Suprapubic skin (tissue), 4 donors: ENCODE data around the gene GVQW3. TPM values are rescaled to one million over a fixed set of nuclear protein-coding genes. Genes with fewer than 3 reads are reported as not detected.

ENCODE experiments used
- DNase-seq, 2 donors: peaks; one replicate each; pipeline ENCODE4 v3.0.0-alpha.2; 2019; ENCODE audit warnings: low spot score in 2 of 2
- H3K27ac ChIP-seq: fragments of 200-600 bp; sonication (generic); one replicate; pipeline ENCODE4 v1.5.1; 2019
- H3K27me3 ChIP-seq: fragments of 200-600 bp; sonication (generic); one replicate; pipeline ENCODE4 v1.5.1; 2019
- H3K36me3 ChIP-seq: fragments of 200-600 bp; sonication (generic); one replicate; pipeline ENCODE4 v1.5.1; 2019
- H3K4me1 ChIP-seq: fragments of 200-600 bp; sonication (generic); one replicate; pipeline ENCODE4 v1.5.1; 2019
- H3K4me3 ChIP-seq: fragments of 200-600 bp; sonication (generic); one replicate; pipeline ENCODE4 v1.5.1; 2019; ENCODE audit warnings: mild to moderate bottlenecking
- H3K9me3 ChIP-seq: fragments of 200-600 bp; sonication (generic); one replicate; pipeline ENCODE4 v1.5.1; 2019
- CTCF ChIP-seq, 2 donors: fragments of 200-600 bp in 1 of 2; fragments of 450-650 bp in 1 of 2; sonication (generic) in 1 of 2; IDR thresholded peaks; one replicate each; pipeline ENCODE4 v1.5.1; 2016 to 2019; ENCODE audit warnings: antibody characterized with exemption in 2 of 2, mild to moderate bottlenecking in 1 of 2, moderate library complexity in 1 of 2
- EP300 ChIP-seq: sonication (generic); formaldehyde crosslinking; IDR thresholded peaks from one replicate; pipeline ENCODE4 v1.6.1; 2017; ENCODE audit warnings: antibody characterized with exemption
- POLR2A ChIP-seq, 2 donors: fragments of 450-650 bp; IDR thresholded peaks; one replicate each; pipeline ENCODE4 v1.6.1; 2017; ENCODE audit warnings: antibody characterized with exemption in 2 of 2, mild to moderate bottlenecking in 2 of 2, moderate library complexity in 2 of 2
- POLR2AphosphoS5 ChIP-seq, 3 donors: sonication (generic); formaldehyde crosslinking; IDR thresholded peaks; one replicate each; pipeline ENCODE4 v1.6.1; 2017; ENCODE audit warnings: antibody characterized with exemption in 3 of 3
- WGBS: methylation state at CpG from one replicate; pipeline ENCODE4 v1.1.5; 2018; 5-methylcytosine and 5-hydroxymethylcytosine counted together
- total RNA-seq, 4 donors: library from RNA; depleted of rRNA; stranded (reverse); fragments of >200 nt; gene quantifications; one replicate each; pipeline ENCODE4 v1.1.0, GENCODE V29; 2016

GVQW3 gene
- total RNA-seq, 4 donors from 2014 or later = 0.36 to 2.5 (median 1.1) TPM

- Histone ChIP-seq H3K27ac (no peak overlapping the region), H3K9me3 (no peaks in the 10 kb centered on the region), H3K27me3 (no peaks in the 10 kb centered on the region), H3K36me3 (no peaks in the 10 kb centered on the region), H3K4me3 (no peak overlapping the region), H3K4me1 (no peaks in the 10 kb centered on the region)
- no peak for DNase-seq
- 50% methylated on average over 6 of the region's 10 CpGs for WGBS
- TF ChIP-seq POLR2A (IDR thresholded peaks at IDR 0.05) (no peak), EP300 (no peak), POLR2AphosphoS5 (IDR thresholded peaks at IDR 0.05) (no peak), CTCF (IDR thresholded peaks at IDR 0.05) (no peak)
These were observed 29.8 kb downstream of the GVQW3 start for GRCh38 chr11:76410851-76411357.

GRCh38 chr11:76415073-76415472 is 34.0 kb downstream of the GVQW3 start:
- no peaks in the 10 kb centered on the region for H3K27me3 ChIP-seq

GRCh38 chr11:76419896-76420295 is 38.8 kb downstream of the GVQW3 start:
- Histone ChIP-seq H3K27ac (no peak overlapping the region), H3K4me1 (no peaks in the 10 kb centered on the region), H3K4me3 (no peak overlapping the region), H3K36me3 (no peaks in the 10 kb centered on the region), H3K27me3 (no peaks in the 10 kb centered on the region), H3K9me3 (no peaks in the 10 kb centered on the region)
- TF ChIP-seq CTCF (IDR thresholded peaks at IDR 0.05) (no peak), POLR2AphosphoS5 (IDR thresholded peaks at IDR 0.05) (no peak), EP300 (no peak), POLR2A (IDR thresholded peaks at IDR 0.05) (no peak)
- WGBS = 58% methylated on average over 3 of the region's 3 CpGs
- no peak for DNase-seq

More at GRCh38 chr11:76415073-76415472, 34.0 kb downstream of the GVQW3 start:
- H3K27ac ChIP-seq = no peak overlapping the region
- no peak overlapping the region for H3K4me3 ChIP-seq
- no peaks in the 10 kb centered on the region for H3K4me1 ChIP-seq
- TF ChIP-seq CTCF (IDR thresholded peaks at IDR 0.05) (no peak), EP300 (no peak), POLR2A (IDR thresholded peaks at IDR 0.05) (no peak), POLR2AphosphoS5 (IDR thresholded peaks at IDR 0.05) (no peak)
- no peaks in the 10 kb centered on the region for H3K9me3 ChIP-seq
- no peaks in the 10 kb centered on the region for H3K36me3 ChIP-seq
- DNase-seq = no peak

- no peaks in the 10 kb centered on the region for H3K27me3 ChIP-seq
- TF ChIP-seq POLR2A (IDR thresholded peaks at IDR 0.05) (no peak), CTCF (IDR thresholded peaks at IDR 0.05) (no peak), POLR2AphosphoS5 (IDR thresholded peaks at IDR 0.05) (no peak), EP300 (no peak)
- H3K4me1 ChIP-seq = no peaks in the 10 kb centered on the region
- no peak overlapping the region for H3K27ac ChIP-seq
- H3K36me3 ChIP-seq = no peaks in the 10 kb centered on the region
- WGBS = 64% methylated on average over 3 of the region's 3 CpGs
- DNase-seq = no peak
- H3K4me3 ChIP-seq = no peak overlapping the region
- H3K9me3 ChIP-seq = no peaks in the 10 kb centered on the region
These were observed 43.3 kb downstream of the GVQW3 start for GRCh38 chr11:76424379-76424778.

- Histone ChIP-seq H3K27me3 (no peaks in the 10 kb centered on the region), H3K9me3 (no peaks in the 10 kb centered on the region), H3K4me1 (no peaks in the 10 kb centered on the region), H3K27ac (no peak overlapping the region), H3K4me3 (no peak overlapping the region), H3K36me3 (no peaks in the 10 kb centered on the region)
- TF ChIP-seq POLR2A (IDR thresholded peaks at IDR 0.05) (no peak), POLR2AphosphoS5 (IDR thresholded peaks at IDR 0.05) (no peak), EP300 (no peak), CTCF (IDR thresholded peaks at IDR 0.05) (no peak)
- DNase-seq = no peak
- WGBS = 90% methylated on average over 2 of the region's 2 CpGs
These were observed 43.8 kb downstream of the GVQW3 start for GRCh38 chr11:76424891-76425290.
